DND-41 (cell line): Measurements from ENCODE around the gene NXPH4.

ENCODE experiments used
- EZH2 ChIP-seq: IDR thresholded peaks from 3 replicates; pipeline ENCODE4 v1.6.1; 2012; ENCODE audit warnings: borderline replicate concordance, low read depth, mild to moderate bottlenecking, moderate library complexity, low read length, inconsistent platforms; ENCODE audit not compliant: severe bottlenecking
- TF ChIP-seq, protein P1 (sequence below): IDR thresholded peaks from 2 replicates; pipeline ENCODE4 v1.5.1; 2012; ENCODE audit warnings: borderline replicate concordance, low read length, moderate library complexity, mild to moderate bottlenecking; ENCODE audit not compliant: poor library complexity, severe bottlenecking; ENCODE audit errors: extremely low read depth

DNA sequence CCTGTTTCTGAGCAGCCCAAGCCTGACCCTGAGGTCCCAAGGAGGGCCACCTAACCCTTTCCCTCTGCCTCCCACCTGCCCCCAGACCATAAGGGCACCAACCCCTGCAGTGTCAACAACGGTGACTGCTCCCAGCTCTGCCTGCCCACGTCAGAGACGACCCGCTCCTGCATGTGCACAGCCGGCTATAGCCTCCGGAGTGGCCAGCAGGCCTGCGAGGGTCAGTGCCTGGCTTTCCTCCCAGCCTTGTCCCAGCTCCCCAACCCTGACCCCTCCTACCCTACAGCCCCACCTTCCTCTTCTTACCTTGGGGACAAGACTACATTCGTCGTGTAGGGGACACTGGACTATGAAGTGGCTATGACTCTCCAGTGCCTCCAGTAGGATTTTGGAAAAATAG lies 35.5 kb upstream of the NXPH4 start:
- TF ChIP-seq, protein P1, sequence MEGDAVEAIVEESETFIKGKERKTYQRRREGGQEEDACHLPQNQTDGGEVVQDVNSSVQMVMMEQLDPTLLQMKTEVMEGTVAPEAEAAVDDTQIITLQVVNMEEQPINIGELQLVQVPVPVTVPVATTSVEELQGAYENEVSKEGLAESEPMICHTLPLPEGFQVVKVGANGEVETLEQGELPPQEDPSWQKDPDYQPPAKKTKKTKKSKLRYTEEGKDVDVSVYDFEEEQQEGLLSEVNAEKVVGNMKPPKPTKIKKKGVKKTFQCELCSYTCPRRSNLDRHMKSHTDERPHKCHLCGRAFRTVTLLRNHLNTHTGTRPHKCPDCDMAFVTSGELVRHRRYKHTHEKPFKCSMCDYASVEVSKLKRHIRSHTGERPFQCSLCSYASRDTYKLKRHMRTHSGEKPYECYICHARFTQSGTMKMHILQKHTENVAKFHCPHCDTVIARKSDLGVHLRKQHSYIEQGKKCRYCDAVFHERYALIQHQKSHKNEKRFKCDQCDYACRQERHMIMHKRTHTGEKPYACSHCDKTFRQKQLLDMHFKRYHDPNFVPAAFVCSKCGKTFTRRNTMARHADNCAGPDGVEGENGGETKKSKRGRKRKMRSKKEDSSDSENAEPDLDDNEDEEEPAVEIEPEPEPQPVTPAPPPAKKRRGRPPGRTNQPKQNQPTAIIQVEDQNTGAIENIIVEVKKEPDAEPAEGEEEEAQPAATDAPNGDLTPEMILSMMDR = no peak
- no peak for TF ChIP-seq EZH2
